ENCODE results near the gene ANKRD13A.
"Not testable (repeated sequence)": the region's sequence is repeated elsewhere in the genome, so short reads cannot be mapped to it uniquely, and the experiment has no call there.

Gene ANKRD13A

DNA sequence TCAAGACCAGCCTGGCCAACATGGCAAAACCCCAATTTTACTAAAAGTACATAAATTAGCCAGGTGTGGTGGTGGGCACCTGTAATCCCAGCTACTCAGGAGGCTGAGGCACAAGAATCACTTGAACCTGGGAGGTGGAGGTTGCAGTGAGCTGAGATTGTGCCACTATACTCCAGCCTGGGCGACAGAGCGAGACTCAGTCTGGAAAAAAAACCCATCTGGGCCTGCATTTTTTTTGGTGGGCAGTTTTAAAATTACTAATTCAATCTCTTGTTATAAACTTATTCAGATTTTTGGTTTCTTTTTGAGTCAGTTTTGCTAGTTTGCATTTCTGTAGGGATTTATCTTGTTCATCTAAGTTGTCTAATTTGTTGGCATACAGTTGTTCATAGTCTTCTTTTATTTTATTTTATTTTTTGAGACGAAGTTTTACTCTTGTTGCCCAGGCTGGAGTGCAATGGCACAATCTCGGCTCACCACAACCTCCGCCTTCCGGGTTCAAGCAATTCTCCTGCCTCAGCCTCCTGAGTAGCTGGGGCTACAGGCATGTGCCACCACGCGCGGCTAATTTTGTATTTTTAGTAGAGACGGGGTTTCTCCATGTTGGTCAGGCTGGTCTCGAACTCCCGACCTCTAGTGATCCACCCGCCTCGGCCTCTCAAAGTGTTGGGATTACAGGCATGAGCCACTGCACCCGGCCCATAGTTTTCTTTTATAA lies 9.6 kb downstream of the ANKRD13A start:
- DNase-seq: not testable (repeated sequence)

DNA sequence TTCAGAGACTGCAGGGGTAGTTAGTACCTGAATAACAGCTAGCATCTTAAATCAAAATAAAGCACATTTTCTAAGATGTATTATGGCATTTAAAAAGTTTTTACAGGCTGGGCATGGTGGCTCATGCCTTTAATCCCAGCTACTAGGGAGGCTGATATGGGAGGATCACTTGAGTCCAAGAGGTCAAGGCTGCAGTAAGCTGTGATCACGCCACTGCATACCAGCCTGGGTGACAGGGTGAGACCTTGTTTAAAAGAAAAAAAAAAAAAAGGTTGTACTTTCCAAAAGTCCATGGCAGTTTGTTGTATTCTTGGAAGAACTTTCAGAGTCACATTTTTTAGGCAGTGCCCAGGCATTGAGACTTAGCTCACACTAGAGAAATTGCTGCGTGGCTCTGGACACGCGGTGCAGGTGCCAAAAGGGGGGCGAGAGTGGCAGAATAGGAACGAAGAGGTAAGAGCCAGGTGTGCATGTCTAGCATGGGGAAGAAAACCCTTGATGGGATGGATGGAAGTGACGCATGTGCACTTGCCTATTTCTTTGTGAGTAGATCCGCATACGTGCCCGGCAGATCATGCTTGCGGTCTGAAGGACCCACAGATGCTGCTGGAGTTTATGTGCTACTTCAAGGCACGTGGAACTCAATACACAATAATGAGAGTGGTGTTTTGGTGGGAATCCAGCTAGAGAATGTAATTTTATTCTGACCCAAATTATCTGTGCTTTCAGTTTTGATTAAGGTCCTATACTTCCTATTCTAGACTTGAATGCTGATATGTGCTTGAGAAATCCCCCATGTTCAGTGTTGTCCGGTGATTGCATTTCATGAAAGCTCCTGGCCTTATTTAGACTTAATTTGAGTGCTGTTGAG lies 11.9 kb downstream of the ANKRD13A start:
- DNase-seq: peak; percentile 6

DNA sequence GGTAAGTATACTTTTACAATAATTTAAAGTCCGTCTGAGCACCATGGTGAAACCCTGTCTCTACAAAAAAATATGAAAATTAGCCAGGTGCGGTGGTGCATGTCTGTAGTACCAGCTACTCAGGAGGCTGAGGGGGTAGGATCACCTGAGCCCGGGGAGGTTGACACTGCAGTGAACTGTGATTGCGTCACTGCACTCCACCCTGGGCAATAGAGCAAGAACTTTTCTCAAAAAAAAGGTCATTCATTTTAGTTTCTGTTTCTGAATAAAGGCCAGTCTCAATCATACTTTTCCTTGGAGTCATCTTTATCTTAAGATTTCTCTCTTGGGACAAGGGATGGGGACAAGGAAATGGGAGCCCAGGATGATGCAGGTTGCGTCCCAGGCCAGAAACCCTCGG lies 12.9 kb downstream of the ANKRD13A start:
- no peak for DNase-seq

DNA sequence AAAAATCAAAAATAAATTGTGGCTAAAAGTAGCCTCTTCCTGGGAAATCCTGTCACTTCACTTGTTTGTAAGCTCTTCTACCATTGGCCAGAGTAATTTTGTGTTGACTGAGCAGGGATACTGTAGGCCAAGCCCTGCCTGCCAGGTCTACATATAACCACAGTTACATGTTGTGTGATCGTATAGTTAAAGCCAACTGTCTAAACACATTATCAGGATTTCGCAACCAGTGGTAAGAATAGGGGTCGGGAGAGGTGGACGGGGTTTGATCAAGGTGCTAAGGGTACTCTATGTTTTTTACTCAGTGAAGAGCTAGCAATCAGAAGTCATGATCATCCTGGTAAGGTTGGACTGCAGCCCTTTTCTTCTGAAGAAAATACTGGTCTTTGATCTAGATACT lies 13.4 kb downstream of the ANKRD13A start:
- no peak for DNase-seq

DNA sequence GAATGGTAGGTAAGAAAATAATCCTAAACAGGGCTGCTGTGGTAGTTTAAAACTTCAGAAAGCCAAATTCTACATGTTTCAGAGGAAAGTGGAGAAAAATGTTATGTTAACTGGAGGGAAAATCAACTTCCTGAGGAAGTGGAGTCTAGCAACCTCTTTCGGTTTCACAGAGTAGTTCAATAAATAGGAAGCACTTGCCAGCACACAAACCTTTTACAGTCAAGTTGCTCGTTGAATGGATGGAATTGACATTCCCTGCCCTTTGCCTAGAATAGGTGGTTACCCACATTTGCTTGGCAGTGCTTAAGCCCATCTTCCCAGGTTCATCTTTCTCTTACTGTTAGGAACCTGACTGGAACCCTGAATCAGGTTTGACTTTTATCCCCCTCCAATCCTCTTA lies 15.9 kb downstream of the ANKRD13A start:
- no peak for DNase-seq

DNA sequence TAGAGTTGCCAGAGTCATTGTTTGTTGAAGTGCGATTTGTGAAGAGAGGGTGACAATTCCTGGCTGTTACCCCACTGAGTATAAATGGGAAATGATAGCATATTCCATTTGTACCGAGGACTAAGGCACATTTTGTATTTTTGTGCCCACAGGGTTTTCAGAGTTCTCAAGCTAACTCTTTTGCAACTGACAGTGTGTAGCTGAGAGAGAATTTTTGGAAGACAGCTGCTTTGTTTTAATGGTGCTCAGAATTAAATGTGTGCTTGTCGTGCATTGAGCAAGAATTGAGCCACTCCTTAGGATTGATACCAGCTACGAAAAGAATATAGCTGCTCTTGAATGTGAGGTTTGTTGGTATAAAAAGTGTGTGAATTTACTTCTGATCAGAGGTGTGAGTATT lies 21.7 kb downstream of the ANKRD13A start:
- no peak for DNase-seq

DNA sequence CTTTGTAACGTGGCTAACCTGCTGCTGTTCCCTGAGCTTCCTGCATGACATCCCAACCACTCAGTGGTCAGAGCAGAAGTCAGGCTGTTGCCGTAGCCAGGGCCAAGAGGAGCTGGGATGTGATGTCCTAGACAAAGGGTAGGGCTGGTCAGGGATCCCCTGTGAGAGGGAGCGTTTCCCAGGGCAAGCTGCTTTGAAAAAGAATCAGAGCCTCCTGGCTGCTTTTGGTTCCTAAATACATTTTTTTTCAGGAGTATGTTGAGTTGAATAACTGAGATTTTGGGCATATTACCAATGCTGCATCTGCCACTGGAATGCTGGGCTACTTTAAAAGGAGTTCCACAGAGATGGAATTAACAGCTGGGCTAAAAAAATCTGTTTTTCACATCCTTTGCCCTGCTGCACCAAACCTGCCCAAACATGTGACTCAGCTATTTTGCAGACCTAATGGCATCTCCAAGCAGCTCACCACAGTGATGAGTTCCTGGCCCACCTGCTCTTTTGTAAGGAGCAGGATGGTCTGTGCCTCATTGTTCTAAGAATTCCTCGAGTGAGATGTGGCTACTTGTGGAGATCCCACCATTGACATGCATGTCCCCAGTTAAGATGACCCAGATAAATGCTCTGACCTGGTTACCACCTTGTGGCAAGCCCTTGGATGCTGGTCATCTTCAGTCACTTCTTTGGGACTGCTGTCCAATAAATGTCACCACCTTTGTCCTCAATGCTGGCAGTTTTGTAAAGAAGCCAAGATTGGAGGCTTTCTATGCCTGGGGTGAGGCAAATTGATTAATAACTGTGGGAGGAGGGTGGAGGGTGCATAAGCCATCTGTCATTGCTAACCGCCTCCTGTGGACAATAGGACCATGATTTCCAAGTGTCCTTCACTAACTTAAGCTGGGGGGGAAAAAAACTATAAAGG lies 24.1 kb downstream of the ANKRD13A start:
- no peak for DNase-seq

DNA sequence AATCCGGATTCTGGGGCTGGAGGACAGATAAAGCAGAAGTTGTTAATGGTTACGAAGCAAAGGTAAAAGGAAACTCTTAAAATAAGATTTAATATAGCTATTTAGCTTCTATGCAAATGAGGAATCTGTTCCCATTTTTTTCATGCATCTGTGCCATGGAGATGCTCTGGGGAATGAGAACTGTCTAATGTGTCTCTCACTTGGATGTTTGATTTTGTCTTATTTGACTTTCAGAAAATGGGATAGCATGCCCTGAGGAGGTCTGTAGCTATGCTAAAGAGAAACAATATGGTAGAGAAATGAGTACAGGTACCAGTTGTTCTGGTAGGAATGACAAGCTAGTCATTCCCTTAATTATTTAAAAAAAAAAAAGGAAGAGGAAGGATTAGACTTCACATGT lies 24.8 kb downstream of the ANKRD13A start:
- no peak for DNase-seq

DNA sequence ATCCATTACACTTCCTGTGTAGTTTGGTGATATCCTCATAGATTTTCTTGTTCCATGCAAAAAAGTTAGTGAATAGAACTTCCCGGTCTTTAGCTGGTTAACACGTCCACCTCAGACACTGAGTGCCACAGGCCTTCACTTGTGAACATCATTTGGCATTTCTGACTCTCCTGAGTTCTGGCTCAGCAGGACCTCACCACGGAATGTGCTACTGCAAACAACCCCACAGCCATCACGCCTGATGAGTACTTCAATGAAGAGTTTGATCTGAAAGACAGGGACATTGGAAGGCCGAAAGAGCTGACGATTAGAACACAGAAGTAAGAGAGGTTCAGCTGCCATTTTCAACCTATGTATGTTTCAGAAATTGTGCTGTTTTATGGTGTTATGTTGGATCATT lies 29.1 kb downstream of the ANKRD13A start:
- DNase-seq: no peak

DNA sequence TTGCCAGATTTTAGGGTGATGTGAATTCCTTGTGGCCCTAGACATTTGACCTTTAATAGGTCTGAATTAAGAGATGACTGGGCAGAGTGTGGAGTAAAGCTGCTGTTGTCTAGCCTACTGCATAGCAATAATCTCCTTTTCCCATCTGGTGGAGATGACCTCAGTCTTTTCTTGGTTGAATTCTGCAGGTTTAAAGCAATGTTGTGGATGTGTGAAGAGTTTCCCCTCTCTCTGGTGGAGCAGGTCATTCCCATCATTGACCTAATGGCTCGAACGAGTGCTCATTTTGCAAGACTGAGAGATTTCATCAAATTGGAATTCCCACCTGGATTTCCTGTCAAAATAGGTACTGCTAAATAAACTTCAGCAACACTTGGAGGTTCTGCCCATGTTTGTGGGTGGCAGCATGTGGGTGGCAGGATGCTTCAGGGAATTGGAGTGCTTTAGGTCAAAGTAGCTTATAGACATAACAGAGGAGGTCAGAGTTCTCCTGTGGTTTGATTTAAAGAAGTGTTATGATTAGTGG lies 30.1 kb downstream of the ANKRD13A start:
- no peak for DNase-seq

DNA sequence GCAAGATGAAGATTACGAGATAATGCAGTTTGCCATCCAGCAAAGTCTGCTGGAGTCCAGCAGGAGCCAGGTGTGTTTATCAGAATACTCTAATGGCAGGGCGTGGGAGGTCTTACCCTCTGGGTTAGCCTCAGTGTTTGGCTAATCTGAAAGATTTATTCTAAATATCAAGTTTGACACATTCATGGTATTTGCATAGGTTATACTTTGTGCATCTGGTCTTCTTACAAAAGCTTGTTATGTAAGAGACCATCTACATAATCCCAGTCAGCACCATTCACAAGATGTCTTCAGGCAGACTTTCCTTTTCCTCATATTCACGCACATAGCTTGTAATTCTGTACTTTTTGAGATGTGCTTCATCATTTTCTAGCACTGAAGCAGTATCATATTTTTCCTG lies 34.7 kb downstream of the ANKRD13A start:
- DNase-seq: no peak

DNA sequence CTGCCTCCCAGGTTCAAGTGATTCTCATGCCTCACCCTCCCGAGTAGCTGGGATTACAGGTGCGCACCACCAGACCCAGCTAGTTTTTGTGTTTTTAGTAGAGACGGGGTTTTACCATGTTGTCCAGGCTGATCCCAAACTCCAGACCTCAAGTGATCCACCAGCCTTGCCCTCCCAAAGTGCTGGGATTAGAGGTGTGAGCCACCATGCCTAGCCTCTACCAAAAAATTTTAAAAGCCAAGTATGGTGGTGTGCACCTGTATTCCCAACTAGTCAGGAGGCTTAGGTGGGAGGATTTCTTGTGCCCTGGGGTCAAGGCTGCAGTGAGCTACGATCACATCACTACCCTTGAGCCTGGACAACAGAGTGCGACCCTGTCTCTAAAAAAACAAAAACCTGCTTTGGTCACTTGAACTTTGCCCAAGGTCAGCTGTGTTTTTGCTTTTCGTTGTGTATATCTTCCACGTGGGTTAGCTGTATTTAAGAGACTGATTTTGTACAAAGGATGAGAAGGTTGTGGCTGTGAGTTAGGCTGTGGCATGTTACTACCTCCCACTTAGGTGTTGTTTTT lies 36.4 kb downstream of the ANKRD13A start:
- no peak for DNase-seq

DNA sequence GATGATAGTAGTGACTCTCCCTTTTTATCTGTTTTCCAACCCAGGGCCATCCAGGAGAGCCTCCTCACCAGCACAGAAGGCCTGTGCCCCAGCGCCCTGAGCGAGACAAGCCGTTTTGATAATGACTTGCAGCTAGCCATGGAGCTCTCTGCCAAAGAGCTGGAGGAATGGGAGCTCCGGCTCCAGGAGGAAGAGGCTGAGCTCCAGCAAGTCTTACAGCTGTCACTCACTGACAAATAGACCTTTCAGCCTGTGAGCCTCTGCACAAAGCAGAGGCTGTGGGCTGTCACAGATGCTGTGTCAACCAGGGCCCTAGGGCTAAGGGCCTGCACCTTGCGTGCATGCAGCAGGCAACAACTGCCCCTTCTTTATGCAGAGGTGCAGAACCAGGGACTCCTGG lies 38.1 kb downstream of the ANKRD13A start:
- DNase-seq: no peak

DNA sequence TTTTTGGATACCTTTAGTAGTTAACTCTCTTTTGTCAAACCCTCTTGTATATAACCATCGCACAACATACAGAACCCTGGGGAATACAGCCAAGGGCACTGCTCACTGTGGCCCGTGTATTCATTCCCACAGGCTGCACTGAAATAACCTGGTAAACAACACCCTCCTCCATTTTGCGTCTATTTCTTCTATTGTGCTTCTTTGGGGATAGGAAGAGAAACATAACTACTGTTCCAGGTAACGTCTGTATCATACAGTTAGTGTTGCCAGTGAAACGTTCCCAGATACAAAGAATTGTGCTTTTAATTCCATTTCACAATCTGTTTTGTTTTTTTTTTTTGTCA lies 39.5 kb downstream of the ANKRD13A start:
- no peak for DNase-seq

DNA sequence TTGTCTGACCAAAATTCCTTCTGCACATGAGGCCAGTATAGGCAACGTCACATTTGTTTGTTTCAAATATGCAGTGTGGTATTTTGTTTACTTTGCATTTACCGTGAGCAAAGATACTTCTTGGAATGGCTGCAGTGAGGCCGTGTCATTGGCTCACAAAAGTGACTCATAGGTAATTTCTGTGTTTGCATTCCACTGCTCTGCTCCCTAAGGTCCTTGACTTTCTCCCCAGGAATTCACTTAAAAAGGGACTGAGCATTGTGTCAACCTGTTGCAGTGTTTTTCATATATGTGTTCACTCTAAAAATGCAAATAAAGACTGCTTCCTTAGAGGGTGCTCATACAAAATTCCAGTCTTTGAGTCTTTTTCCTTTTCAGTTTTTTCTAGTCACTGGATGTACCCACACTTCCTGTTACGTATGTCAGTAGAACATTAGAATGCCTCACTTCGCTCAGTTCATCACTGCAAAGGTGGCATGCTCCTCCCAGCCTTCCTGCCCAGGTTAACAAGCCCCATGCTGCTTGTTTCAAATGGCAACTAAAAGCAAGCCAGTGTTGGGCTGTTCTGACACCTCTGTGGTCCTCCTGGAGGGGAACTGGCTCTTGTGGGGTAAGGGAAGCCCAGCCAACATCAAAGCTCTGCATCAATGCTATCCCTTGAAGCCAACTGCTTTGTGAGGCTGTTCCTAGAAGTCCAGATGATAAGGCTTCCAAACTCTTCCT lies 40.0 kb downstream of the ANKRD13A start:
- no peak for DNase-seq

DNA sequence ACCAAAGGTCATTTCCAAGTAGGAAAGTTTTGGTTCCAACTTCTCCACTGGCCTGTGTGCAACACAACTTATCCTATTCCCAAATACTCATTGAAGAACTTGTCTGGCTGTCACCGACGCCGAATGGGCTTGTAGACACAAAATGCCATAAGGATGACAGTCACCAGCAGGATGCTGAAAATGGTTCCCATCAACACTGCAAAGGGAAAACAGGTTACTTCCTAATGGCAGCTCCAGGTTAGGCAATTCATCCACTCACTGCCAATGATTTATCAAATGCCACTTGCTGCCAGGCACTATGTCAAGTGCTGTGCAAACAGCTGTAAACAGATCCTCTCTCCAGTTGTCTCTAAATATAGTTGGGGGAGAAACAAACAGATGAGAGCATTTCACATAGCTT lies 43.0 kb downstream of the ANKRD13A start:
- DNase-seq: no peak

DNA sequence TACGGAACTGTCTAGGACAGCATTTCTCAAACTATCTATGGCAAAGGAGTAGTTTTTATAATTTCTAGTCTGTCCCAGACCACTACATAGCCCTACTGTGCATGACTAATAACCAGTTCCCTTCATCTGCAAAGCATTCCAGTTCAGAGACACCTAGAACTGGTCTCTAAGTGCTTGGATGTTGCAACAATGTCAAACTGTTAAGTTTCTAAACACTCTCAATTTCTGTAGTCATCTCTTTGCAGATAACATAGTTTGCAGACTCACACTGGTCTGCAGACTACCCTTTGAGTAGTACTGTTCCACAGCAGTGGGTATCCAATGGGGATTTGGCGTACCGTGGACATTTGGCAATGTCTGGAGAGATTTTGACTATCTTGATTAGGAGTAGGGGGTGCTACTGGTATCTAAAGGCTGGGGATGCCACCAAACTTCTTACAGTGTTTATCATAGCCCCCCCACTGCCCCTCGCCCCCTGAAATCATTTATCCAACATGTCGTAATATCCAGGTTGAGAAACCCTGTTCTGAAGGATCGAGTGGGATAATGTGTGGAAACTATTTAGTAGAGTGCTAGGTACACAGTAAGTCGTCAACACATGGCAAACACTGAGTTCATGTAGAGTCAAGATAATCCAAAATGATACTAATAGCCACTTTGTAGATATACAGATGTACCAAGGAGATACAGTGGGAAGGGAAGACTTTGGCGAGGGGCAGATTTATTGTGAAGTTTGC lies 47.4 kb downstream of the ANKRD13A start:
- DNase-seq: no peak

DNA sequence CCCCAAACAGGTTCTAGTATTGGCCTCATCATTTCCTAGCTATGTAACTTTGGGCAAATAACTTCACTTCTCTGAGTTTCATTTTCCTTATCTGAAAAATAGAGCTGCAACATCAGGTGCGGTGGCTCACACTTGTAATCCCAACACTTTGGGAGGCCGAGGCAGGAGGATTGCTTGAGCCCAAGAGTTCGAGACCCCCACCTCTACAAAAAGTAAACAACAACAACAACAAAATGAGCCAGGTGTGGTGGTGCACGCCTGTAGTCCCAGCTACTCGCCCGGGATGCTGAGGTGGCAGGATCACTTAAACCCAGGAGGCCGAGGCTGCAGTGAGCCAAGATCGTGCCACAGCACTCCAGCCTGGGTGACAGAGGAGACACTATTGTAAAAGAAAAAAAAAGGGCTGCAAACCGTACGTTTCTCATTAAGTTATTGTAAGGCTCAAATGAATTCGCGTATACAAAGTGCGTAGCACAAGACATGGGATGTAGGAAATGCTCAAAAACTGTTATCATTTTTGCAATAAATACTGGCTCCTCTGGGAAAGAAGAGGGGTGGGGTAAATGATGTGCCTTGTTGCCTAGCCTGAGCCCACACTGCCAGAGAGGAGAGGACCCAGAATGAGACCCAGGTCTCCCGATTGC lies 48.2 kb downstream of the ANKRD13A start:
- DNase-seq: no peak

DNA sequence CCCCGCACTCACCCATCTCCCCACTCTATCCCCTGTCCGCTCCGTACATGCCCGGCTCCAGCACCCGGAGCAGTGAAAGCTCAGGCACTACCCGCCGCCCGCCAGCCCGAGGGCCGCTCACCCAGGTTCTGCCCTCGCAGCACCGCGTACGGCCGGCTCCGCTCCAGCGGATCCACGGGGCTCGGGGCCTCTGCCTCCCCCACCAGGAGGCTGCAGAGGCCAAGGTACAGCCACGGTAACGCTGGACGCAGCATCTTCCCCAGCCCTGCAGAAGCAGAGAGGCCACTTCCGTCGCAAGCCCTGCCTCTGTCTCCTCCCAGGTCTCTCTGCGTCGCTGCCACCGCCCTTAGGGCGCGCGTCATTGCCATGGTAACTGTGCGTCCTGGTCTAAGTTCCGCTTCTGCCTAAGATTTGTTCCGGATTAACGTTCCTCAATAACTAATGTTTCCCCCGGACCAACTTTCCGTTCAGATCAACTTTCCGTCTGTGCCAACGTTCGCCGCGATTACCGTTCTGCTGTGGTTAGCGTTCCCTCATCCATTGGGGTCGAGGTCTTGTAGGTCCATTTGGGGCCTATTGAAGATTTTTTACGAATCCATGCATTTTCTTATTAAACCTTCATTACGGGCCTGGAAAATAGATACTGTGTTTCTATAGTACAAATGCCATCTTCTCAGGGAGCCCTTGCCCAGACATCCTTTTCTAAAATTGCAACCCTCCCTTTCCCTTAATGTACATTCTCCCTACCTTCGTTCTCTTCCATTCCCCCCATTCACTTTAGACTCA lies 49.2 kb downstream of the ANKRD13A start, which contains the start of gene C12orf76:
TSS of gene C12orf76 (minus strand) at position 281 of the 786 bp plus-strand sequence. CDS start at position 254, 27 bp downstream.
- DNase-seq: peak; percentile 90

DNA sequence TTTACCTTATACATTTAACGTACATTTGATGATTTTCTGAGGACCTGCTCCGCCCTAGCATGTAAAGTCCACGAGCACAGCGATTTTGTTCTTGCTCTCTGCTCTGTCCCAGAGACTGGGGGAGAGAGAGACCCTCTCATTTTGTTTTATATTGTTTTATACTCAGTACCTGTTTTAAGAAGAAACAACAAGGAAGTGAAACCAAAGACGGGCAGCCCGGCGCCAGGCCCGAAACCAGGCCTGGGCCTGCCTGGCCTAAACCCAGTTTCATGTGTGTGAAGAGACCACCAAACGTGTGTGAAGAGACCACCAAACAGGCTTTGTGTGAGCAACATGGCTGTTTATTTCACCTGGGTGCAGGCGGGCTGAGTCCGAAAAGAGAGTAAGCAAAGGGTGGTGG lies 49.8 kb downstream of the ANKRD13A start:
- DNase-seq: not testable (repeated sequence)
